ENCODE data around the gene EIF3K. TPM values are rescaled to one million over a fixed set of nuclear protein-coding genes. Genes with fewer than 3 reads are reported as not detected.
A peak's percentile ranks its signal among the peaks of the same experiment; 100 is the strongest.

The EIF3K gene
- total RNA-seq, 1 donor from 2014 or later = 258 TPM

DNA sequence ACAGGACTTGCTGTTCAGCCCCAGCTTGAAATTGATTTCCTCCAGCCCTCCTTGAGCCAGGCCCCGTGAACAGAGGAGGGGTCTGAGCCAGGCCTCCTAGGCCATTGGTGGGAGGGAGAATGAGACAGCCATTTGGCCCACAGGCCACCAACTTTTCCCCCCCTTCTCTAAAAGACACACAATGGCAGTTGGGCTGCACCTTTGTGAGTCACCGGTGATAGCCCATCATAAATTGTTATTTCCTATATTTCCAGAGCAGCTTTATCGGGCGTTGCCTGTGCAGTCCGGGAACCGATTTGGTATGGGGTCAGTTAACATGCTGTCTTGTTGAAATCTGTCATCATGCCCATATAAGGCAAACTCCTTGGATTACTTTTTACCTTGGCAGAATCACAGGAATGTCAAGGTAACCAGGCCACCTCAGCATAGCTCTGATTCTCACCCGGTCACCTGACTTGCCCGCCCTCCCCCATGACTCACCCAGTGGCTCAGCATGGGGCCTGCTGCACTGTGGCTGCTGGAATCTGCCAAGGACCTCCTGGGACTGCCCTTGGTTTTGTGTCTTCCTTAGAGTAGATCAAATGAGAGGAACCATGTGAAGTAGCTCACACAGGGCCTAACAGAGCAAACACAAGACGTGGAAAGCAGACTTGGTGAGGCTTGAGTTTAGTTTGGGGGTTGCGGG, 64.5 kb downstream of the EIF3K start:
- DNase-seq (ENCODE audit: extremely low spot score, unreplicated experiment) = peak; percentile 91
- H3K4me1 Mint-ChIP-seq (ENCODE audit: unreplicated experiment) = peaks cover 86% of the 10 kb centered on the region
- H3K27me3 Mint-ChIP-seq (ENCODE audit: unreplicated experiment) = no peaks in the 10 kb centered on the region
- H3K9me3 Mint-ChIP-seq (ENCODE audit: unreplicated experiment) = peaks cover 6% of the 10 kb centered on the region
- TF ChIP-seq, protein P1, sequence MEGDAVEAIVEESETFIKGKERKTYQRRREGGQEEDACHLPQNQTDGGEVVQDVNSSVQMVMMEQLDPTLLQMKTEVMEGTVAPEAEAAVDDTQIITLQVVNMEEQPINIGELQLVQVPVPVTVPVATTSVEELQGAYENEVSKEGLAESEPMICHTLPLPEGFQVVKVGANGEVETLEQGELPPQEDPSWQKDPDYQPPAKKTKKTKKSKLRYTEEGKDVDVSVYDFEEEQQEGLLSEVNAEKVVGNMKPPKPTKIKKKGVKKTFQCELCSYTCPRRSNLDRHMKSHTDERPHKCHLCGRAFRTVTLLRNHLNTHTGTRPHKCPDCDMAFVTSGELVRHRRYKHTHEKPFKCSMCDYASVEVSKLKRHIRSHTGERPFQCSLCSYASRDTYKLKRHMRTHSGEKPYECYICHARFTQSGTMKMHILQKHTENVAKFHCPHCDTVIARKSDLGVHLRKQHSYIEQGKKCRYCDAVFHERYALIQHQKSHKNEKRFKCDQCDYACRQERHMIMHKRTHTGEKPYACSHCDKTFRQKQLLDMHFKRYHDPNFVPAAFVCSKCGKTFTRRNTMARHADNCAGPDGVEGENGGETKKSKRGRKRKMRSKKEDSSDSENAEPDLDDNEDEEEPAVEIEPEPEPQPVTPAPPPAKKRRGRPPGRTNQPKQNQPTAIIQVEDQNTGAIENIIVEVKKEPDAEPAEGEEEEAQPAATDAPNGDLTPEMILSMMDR (IDR thresholded peaks at IDR 0.05) = no peak
- peaks cover 15% of the 10 kb centered on the region for H3K36me3 Mint-ChIP-seq (ENCODE audit: unreplicated experiment)
- no peak overlapping the region for H3K4me3 Mint-ChIP-seq (ENCODE audit: unreplicated experiment)
- H3K27ac Mint-ChIP-seq (ENCODE audit: unreplicated experiment) = peak overlapping the region; percentile 97

DNA sequence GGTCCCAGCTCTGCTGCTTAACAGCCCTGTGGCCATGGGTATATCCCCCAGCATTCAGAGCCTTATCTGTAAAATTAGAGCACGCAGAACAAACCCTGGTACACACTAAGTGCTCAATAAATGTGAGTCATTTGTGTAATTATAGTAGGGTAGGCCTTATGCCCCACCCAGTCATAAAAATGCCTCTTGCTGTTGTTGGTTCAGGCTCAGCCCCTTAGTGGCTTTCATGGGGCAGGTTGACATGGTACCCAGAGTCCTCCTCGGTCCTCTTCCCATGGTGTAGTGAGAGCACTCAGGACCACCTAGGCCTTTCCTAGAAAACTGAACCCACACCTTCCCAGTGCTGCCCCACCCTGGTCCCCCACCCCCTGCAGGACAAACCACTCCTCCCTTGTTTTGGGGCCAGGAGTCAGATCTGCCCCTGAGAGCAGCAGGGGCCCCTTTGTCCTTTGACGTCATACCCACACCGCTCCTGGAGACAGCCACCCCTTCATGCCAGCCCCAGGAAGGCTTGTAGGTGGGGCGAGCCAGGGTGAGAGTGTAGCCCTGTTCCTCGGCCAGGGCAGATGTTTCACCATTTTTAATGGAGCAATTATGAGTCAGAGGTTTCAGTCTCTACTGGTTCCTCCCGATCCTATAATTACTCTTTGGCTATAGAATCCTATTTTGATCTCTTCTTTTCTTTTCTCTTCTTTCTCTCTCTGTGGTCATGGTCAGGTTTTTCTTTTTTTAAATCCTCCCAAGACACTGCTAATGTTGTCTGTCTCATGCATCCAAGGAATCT, 65.3 kb downstream of the EIF3K start:
- Mint-ChIP-seq H3K36me3 (ENCODE audit: unreplicated experiment) (peaks cover 15% of the 10 kb centered on the region), H3K27ac (ENCODE audit: unreplicated experiment) (peak overlapping the region; percentile 97), H3K4me1 (ENCODE audit: unreplicated experiment) (peaks cover 86% of the 10 kb centered on the region), H3K9me3 (ENCODE audit: unreplicated experiment) (peaks cover 11% of the 10 kb centered on the region), H3K27me3 (ENCODE audit: unreplicated experiment) (no peaks in the 10 kb centered on the region), H3K4me3 (ENCODE audit: unreplicated experiment) (peak overlapping the region; percentile 10)
- no peak for DNase-seq (ENCODE audit: extremely low spot score, unreplicated experiment)
- TF ChIP-seq, protein P1 (IDR thresholded peaks at IDR 0.05) = peak; percentile 5

DNA sequence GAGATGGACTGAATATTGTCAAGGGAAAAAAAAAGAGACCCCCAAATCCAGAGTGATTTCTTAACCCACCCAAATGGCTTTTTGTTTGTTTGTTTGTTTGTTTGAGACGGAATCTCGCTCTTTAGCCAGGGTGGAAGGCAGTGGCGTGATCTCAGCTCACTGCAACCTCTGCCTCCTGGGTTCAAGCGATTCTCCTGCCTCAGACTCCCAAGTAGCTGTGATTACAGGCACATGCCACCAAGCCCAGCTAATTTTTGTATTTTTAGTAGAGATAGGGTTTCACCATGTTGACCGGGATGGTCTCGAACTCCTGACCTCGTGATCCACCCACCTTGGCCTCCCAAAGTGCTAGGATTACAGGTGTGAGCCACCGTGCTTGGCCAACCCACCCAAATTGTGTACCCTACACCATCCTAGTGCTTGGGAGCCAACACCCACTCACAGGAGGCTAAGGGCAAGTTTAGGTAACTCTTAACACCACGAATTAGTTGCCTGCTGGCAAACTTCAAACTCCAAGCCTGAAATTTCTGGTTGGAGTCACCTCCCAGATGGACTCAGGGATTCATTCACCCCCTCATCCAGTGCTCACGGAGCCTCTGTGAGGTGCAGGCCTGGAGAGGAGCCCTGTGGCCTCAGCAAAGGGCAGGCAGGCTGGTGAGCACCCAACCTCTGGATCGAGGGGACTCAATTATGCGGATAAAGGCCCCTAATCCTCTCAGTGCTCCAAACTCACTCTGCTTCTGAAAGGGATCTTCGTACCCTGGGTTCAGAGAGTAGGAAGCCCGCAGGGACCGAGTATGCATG, 66.1 kb downstream of the EIF3K start:
- Mint-ChIP-seq H3K4me1 (ENCODE audit: unreplicated experiment) (peaks cover 89% of the 10 kb centered on the region), H3K27me3 (ENCODE audit: unreplicated experiment) (no peaks in the 10 kb centered on the region), H3K9me3 (ENCODE audit: unreplicated experiment) (peaks cover 11% of the 10 kb centered on the region), H3K36me3 (ENCODE audit: unreplicated experiment) (peaks cover 11% of the 10 kb centered on the region), H3K4me3 (ENCODE audit: unreplicated experiment) (no peak overlapping the region), H3K27ac (ENCODE audit: unreplicated experiment) (peak overlapping the region; percentile 97)
- TF ChIP-seq, protein P1 (IDR thresholded peaks at IDR 0.05) = no peak
- DNase-seq (ENCODE audit: extremely low spot score, unreplicated experiment) = no peak

DNA sequence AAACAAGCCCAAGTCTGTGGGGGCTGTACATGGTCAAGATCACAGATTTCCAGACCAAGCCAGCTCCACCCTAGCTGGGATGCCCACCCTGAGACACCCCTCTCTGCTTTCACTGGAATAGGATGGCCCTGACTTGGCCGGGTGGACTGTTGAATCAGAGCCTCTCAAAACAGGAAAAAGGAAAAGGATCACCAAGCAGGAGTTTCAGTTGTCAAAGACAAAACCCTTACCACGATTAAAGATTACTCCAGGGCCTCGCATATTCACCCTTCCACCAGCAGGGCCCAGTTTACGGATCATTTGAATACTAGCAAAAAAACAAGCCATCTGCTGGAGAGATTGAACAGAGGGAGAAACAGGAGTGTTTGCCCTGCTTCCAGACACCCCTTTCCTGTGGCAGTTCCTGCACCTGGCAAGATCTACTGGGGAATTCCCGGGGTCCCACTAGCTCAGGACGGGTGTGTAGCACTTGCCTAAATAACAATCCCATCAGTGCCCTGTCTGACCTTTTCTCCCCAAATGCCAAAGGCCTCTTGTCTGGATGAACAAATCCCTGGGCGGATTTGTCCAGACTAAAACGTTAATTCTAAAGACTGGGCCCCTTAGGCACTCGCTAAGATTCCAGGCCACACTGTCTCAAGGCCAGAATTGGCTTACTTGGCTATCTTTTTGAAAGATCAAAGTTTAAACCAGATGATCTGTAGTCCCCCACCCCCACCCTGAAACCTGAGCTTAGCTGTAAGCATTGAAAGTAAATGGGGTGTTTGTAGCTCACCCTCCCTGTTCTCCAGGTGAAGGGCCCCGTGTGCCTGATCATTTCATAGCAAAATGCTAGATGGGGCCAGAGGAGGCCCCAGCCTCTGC, 66.9 kb downstream of the EIF3K start:
- no peak for DNase-seq (ENCODE audit: extremely low spot score, unreplicated experiment)
- Mint-ChIP-seq H3K4me1 (ENCODE audit: unreplicated experiment) (peaks cover 91% of the 10 kb centered on the region), H3K36me3 (ENCODE audit: unreplicated experiment) (peaks cover 11% of the 10 kb centered on the region), H3K27ac (ENCODE audit: unreplicated experiment) (peak overlapping the region; percentile 97), H3K27me3 (ENCODE audit: unreplicated experiment) (no peaks in the 10 kb centered on the region), H3K9me3 (ENCODE audit: unreplicated experiment) (peaks cover 11% of the 10 kb centered on the region), H3K4me3 (ENCODE audit: unreplicated experiment) (no peak overlapping the region)
- TF ChIP-seq, protein P1 (IDR thresholded peaks at IDR 0.05) = peak; percentile 64

Measured in osteocyte (in vitro differentiated cells).